DOHH2 (cell line): ENCODE results near the gene TMEM171.

Source experiments
- CTCF ChIP-seq: fragments of 200-600 bp; sonication (generic); IDR thresholded peaks from one replicate; pipeline ENCODE4 v1.5.1; 2014; ENCODE audit warnings: antibody characterized with exemption, mild to moderate bottlenecking, low read depth, low read length; ENCODE audit not compliant: poor library complexity, severe bottlenecking
- EZH2phosphoT487 ChIP-seq: fragments of 200-600 bp; sonication (generic); IDR thresholded peaks from 2 replicates; pipeline ENCODE4 v1.6.1; 2017; ENCODE audit warnings: borderline replicate concordance, mild to moderate bottlenecking, antibody characterized with exemption, low read length, moderate library complexity, mixed read lengths

DNA sequence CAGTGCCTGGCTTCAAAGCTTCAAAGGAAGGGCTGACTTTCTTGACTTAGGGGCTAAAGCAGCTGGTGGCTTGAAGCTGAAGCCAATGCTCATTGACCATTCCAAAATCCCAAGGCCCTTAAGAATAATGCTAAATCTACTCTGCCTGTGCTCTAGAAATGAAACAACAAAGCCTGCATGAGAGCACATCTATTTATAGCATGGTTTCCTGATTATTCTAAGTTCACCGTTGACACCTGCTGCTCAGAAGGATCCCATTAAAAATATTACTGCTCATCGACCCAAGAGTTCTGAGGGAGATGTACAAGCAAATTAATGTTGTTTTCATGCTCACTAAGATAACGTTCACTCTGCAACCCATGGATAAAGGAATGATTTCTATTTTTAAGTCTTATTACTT lies 59.4 kb downstream of the TMEM171 start:
- TF ChIP-seq CTCF: no peak
- TF ChIP-seq EZH2phosphoT487: no peak
